Stimulated activated naive CD8-positive, alpha-beta T cell treated with anti-CD3 and anti-CD28 coated beads, Interleukin-15, amount 100 ng/mL, for 72 hours (primary cell): ENCODE results near the gene NRXN3.

Experiments
- ATAC-seq: fragments of 150-1000 bp; cut with Tn5 transposase; 2 replicates; pipeline ENCODE4 v1.10.0; 2021; ENCODE audit warnings: mild to moderate bottlenecking, moderate library complexity
- DNase-seq, 2 donors: peaks; one replicate each; pipeline ENCODE4 v3.0.0; 2021 to 2022
- H3K27ac Mint-ChIP-seq, 2 donors: one replicate each; pipeline ENCODE4 v1.8.0; 2022; ENCODE audit warnings: mild to moderate bottlenecking in 2 of 2, mixed read lengths in 2 of 2, moderate library complexity in 2 of 2
- H3K27me3 Mint-ChIP-seq: one replicate; pipeline ENCODE4 v1.8.0; 2022; ENCODE audit warnings: mixed read lengths
- H3K4me1 Mint-ChIP-seq: one replicate; pipeline ENCODE4 v1.8.0; 2022; ENCODE audit warnings: mild to moderate bottlenecking, mixed read lengths
- H3K4me3 Mint-ChIP-seq, 2 donors: one replicate each; pipeline ENCODE4 v1.8.0; 2022; ENCODE audit warnings: mild to moderate bottlenecking in 2 of 2, mixed read lengths in 2 of 2, moderate library complexity in 1 of 2
- H3K9me3 Mint-ChIP-seq, 2 donors: one replicate each; pipeline ENCODE4 v1.8.0; 2022; ENCODE audit warnings: mixed read lengths in 2 of 2

The NRXN3 gene

DNA sequence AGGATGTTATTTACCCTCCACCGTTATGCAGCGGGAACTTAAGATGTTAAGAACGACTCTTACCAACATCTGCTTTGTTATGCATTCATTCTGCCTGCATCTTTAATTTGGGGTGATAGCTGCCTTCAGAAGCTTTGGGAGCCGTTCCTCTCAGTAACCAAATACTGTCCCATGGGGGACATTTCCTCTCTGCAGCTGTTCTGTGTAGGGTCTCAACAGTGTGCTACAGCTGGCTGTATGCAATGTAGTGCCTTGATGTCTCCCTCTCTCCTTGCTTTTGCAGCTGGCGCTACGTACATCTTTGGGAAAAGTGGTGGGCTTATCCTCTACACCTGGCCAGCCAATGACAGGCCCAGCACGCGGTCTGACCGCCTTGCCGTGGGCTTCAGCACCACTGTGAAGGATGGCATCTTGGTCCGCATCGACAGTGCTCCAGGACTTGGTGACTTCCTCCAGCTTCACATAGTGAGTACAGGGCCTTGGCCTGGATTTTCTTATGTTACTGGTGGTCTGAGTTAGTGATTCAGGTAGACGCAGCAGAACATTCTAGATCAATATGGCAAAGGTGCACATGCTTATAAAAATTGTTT, 1296.9 kb downstream of the NRXN3 start:
- Mint-ChIP-seq H3K4me3 (no peak overlapping the region), H3K4me1 (no peaks in the 10 kb centered on the region), H3K27me3 (no peaks in the 10 kb centered on the region), H3K27ac (no peak overlapping the region), H3K9me3 (peaks cover 7 to 9% of the 10 kb centered on the region in 2 donors)
- DNase-seq (no peak), ATAC-seq (no peak)

DNA sequence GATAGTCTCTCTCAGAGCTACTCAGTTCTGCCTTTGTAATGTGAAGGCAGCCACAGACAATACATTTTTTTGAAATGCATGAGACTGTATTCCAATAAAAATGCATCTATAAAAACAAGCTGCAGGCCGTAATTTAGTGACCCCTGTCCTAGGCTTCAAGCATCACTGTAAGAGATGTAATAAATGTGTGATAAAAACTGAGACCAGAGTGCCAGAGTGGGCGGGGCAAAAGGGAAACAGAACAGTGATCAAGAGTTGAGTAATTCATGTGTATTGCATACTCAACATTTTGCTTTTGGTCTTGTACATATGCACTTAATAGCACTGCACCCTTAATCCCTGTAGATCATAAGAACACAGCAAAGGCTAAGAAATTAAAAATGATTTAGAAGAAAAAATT, 1297.7 kb downstream of the NRXN3 start:
- Mint-ChIP-seq H3K4me1 (no peaks in the 10 kb centered on the region), H3K4me3 (no peak overlapping the region), H3K27me3 (no peaks in the 10 kb centered on the region), H3K27ac (no peak overlapping the region), H3K9me3 (peaks cover 7 to 9% of the 10 kb centered on the region in 2 donors)
- ATAC-seq (no peak), DNase-seq (no peak)

DNA sequence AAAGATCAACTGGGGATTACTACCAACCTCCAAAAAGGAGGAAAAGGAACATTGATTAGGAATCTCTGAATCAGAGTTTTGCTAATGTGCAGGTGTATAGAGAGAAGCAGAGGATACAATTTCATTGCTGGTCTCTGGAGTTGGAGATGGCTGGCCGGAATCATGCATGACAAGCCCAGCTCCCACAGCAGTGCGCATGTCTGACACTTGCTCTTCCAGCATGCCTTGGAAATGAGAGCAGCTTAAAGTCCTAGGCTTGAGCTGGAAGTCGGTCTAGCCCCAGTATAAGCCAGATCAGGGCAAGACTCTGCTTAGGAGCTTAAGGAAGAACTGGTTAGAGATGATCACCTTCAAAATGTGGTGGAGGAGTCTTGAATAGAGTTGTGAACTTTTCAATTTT, 1298.3 kb downstream of the NRXN3 start:
- Mint-ChIP-seq H3K4me1 (no peaks in the 10 kb centered on the region), H3K4me3 (no peak overlapping the region), H3K27ac (no peak overlapping the region), H3K9me3 (peaks cover 7 to 9% of the 10 kb centered on the region in 2 donors), H3K27me3 (no peaks in the 10 kb centered on the region)
- no peak for DNase-seq
- no peak for ATAC-seq

DNA sequence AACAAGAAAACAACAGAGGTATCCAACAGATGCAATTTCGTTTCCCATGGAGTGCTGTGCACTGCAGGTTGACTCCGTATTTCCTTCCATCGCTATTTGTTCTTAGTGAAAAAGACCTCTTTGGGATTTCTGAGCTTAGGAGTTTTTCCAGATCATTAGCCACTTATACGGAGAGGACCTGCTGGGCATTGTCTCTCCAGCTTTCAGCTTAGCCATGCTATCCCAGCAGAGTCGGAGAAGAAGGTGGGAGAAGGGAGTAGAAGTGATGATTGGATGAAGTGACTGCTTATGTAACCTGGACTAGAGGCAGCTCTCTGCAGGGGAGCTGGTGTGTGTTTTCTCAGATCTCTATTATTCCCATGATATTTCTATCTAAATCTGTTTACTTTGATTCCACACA, 1303.5 kb downstream of the NRXN3 start:
- Mint-ChIP-seq H3K4me3 (no peak overlapping the region), H3K9me3 (peaks cover 0 to 9% of the 10 kb centered on the region in 2 donors), H3K27me3 (no peaks in the 10 kb centered on the region), H3K4me1 (no peaks in the 10 kb centered on the region), H3K27ac (no peak overlapping the region)
- DNase-seq, result no peak
- ATAC-seq, result no peak

DNA sequence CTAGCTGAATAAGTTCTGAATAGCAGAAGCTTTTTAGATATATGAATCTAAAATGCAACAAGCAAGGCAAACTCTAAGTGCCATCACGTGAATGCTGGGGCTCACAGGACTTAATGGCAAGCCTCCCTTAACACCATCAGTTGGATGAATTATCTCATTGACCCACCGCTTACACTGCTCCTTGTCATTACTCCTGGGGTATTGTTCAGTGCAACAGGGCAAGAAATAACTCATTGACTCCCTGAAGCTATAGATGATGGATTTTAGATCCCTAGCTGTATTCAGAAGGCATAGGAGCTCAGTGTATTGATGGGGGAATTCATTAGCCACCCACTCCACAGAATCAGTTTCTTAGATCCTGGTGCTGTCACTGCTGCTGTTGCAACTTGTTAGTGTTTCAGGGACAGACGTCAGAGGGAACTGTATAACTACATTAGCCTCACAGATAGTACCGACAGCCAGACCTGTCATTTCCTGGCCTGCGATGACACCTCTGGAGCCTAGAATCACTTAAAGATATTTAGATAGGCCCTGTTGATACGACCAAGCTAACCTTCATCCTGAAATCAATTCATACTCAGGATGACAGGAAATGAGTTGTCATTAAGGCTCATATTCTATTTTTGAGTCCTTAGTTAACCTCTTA, 1305.8 kb downstream of the NRXN3 start:
- ATAC-seq (no peak), DNase-seq (no peak)
- Mint-ChIP-seq H3K4me3 (no peak overlapping the region), H3K27ac (no peak overlapping the region), H3K27me3 (no peaks in the 10 kb centered on the region), H3K4me1 (no peaks in the 10 kb centered on the region), H3K9me3 (peaks cover 5 to 7% of the 10 kb centered on the region in 2 donors)

DNA sequence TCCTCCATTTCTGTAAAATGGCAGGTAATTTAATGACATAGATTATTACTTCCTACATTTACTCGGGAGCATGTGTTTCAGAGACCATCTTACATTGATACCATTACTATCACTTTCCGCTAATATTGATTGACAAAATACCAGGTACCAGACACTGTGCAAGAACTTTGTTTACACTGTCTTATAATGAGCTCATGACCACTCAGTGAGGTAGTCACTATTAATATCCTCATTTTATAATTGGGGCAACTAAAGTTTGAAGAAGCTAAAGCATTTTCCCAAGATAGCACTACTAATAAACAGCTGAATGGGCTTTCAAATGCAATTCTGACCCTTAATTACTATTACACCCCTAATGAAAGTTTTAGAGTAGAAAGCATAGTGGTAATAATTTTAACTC, 1306.4 kb downstream of the NRXN3 start:
- no peak overlapping the region for H3K27ac Mint-ChIP-seq
- ATAC-seq, result no peak
- peaks cover 7 to 13% of the 10 kb centered on the region in 2 donors for H3K9me3 Mint-ChIP-seq
- no peaks in the 10 kb centered on the region for H3K4me1 Mint-ChIP-seq
- no peaks in the 10 kb centered on the region for H3K27me3 Mint-ChIP-seq
- H3K4me3 Mint-ChIP-seq, result no peak overlapping the region
- DNase-seq, result no peak

DNA sequence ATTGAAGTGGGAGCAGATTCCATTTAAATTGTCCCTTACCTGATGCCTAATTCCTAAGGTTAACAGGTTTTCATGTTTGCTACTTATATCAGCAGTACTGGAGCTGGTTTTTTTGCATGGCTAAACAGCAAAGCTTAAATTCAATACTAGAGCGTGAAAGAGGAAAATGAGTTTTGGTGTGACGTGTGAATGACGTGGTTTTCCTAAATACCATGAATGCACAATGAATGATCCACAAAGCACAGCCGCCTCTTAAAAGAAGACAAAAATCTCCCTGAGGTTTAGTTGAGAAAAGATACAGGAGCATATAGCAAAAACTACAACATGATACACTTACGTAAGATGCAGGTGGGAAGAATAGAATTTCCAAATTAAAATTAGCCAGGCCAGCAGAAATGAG, 1310.0 kb downstream of the NRXN3 start:
- no peaks in the 10 kb centered on the region for H3K4me1 Mint-ChIP-seq
- DNase-seq (no peak), ATAC-seq (no peak)
- no peak overlapping the region for H3K4me3 Mint-ChIP-seq
- H3K27me3 Mint-ChIP-seq, result no peaks in the 10 kb centered on the region
- peaks cover 7 to 15% of the 10 kb centered on the region in 2 donors for H3K9me3 Mint-ChIP-seq
- H3K27ac Mint-ChIP-seq, result no peak overlapping the region

DNA sequence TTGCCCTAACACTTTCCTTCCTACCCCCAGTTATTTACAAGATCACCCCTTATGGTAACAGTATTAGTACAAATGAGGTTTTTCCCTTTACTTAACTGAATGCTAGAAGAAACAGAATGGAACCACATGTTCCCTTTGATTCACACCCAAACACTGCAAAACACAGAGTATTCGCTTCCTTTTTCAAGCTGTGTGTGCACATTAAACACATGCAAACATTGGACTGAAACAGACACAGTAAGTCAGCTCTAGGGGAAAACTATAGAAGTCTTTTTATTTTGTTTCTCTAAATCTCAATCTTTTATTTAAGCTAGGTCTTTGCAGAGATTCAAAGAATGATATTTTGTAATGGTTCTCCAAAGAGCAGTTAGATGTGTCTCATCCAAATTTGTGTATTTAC, 1312.7 kb downstream of the NRXN3 start:
- Mint-ChIP-seq H3K4me1 (no peaks in the 10 kb centered on the region), H3K27me3 (no peaks in the 10 kb centered on the region), H3K9me3 (peaks cover 7 to 15% of the 10 kb centered on the region in 2 donors), H3K4me3 (no peak overlapping the region), H3K27ac (no peak overlapping the region)
- no peak for DNase-seq
- ATAC-seq, result no peak

DNA sequence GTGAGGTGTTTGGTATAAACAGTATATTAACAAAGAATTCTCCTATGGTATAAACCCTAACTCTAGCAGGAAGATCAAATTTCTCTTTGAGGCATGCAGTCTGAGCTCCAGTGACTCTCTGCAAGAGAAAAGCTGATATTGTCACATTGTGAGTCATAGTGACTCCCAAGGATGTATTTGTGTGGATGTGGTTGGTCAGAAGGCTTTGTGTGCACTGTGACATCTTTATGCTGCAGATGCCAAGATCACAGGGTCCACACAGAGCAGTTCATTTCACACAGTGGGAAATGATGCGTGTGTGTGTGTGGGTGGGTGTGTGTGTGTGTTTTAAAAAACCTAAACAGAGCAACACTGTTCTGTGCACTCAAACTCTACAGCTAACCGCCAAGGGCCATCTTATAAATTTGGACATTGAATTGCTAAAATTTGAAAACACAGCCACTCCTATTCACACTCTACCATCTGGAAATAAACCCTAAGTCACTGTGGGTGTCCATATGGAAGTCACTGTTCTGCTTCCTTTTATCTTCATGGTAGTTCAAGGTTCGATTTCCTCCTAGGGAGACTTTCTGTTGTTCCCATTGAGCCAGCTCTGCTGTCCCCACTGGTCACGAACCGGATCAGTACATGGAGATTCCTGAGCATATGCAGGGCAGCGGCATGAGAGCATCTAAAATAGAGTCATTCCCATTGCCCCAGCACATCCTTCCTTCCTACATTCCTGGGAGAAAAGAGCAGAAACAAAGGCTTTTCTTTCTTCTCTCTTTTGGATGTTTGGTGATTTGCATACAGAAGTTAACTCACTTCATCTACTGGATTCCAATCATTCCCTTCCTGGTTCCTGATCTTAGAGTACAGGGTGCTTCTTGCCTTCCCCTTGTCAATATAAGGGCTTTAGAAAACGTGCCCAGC, 1313.6 kb downstream of the NRXN3 start:
- DNase-seq (no peak), ATAC-seq (no peak)
- Mint-ChIP-seq H3K27ac (no peak overlapping the region), H3K9me3 (peaks cover 12 to 22% of the 10 kb centered on the region in 2 donors), H3K4me1 (no peaks in the 10 kb centered on the region), H3K4me3 (no peak overlapping the region), H3K27me3 (no peaks in the 10 kb centered on the region)

DNA sequence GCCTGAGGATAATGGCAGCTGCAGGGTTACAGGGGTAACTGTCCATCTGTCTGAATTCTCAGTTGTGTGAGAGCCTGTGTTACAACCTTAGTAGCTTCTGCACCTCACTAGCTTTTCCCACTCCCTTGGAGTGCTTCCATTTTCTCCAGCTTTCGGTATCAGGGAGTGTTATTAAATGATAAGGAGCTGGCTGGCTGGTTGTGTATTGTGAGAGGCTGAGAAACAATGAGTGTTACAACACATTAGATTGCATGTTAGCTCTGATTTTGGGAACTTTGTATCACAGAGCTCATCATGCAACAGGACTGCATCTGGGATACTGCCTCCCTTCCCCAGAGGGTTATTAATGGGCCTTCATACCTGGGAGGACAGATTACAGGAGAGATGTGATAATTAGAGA, 1317.5 kb downstream of the NRXN3 start:
- Mint-ChIP-seq H3K4me1 (no peaks in the 10 kb centered on the region), H3K27me3 (no peaks in the 10 kb centered on the region), H3K27ac (no peak overlapping the region), H3K4me3 (no peak overlapping the region), H3K9me3 (peaks cover 6 to 14% of the 10 kb centered on the region in 2 donors)
- DNase-seq (no peak), ATAC-seq (no peak)

DNA sequence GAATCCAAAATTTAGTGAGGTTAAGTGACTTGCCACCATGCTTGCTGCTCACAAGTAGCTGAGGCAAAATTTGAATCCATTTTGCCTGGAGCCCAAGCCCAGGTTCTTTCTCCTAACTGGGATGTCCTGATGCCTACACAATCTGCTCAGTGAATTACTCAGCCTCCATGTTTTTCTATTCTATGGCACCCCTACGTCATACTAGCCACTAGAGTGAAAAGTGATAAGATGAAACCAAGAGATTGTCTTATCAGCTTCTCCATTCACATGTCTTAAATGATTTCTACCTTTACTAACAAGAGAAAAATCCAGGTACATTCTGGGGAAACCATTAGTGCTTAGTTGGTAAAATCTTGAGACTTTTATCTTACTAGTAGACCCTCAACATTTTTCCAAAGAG, 1321.0 kb downstream of the NRXN3 start:
- Mint-ChIP-seq H3K4me3 (no peak overlapping the region), H3K27ac (no peak overlapping the region), H3K27me3 (no peaks in the 10 kb centered on the region), H3K4me1 (no peaks in the 10 kb centered on the region), H3K9me3 (peaks cover 6 to 14% of the 10 kb centered on the region in 2 donors)
- no peak for ATAC-seq
- no peak for DNase-seq

DNA sequence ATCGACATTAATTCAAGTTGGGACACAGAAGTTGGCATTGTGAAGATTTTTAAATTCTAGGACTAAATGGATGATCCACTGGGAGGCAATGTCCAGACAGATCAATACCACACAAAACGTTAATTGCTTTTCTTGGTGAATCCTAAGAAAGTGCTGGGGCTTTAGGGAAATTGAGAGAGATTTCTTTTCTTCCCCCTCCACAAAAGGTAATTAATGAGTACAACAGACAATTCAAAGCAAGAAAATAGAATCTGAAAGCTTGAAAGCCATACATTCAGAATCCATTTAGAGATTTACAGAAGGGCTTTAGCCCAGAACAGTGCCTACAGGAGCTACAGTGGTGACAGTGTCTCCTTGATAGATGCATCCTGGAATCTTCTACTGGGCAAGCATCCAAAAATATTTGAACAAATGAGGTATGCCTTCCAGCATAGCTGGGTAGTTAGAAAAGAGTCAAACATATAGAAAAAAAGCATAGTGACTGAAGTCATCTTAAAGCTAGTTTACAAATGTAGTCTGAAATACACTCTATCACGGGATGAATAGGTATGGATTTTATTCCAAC, 1323.0 kb downstream of the NRXN3 start:
- Mint-ChIP-seq H3K27me3 (no peaks in the 10 kb centered on the region), H3K4me3 (no peak overlapping the region), H3K27ac (no peak overlapping the region), H3K9me3 (peaks cover 5 to 12% of the 10 kb centered on the region in 2 donors), H3K4me1 (no peaks in the 10 kb centered on the region)
- no peak for DNase-seq
- no peak for ATAC-seq

DNA sequence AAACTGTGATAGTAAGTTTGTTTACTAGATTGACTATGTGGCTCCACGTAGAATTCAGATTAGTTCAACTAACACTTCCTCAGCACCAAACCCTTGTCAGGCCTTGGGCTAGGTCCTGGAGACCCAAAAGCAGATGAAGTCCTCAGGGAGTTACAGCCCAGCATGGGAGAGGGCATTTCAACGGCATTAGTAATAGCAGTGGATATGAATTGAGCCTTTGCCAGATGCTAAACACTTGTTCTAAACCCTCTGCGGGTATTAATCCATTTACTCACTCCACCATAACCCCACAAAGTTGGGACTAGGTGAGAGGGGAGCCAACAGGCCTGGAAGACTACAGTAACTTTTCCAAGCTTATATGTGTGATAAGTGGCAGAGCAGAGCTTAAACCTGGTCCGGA, 1326.5 kb downstream of the NRXN3 start:
- peaks cover 0 to 13% of the 10 kb centered on the region in 2 donors for H3K9me3 Mint-ChIP-seq
- no peaks in the 10 kb centered on the region for H3K27me3 Mint-ChIP-seq
- no peak for DNase-seq
- no peak overlapping the region for H3K27ac Mint-ChIP-seq
- H3K4me3 Mint-ChIP-seq, result no peak overlapping the region
- no peak for ATAC-seq
- no peaks in the 10 kb centered on the region for H3K4me1 Mint-ChIP-seq

DNA sequence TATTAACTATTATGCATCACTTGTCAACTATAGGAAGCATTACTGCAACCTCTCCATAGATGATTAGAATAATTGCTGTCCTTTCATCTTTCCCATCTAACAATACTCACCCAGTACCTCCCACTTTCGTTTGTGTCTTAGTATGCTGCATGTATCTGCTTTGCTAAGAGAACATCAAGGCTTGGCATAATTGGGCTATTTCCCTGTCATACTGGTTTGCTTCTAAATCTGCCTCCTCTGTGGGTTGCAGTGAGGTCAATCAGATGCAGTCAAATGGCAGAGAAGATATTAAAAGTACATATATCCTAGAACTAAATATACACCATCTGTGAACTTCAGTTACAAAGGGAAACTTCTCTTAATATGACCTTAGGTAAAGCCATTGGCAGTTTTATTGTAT, 1330.3 kb downstream of the NRXN3 start:
- Mint-ChIP-seq H3K9me3 (peaks cover 0 to 13% of the 10 kb centered on the region in 2 donors), H3K27ac (no peak overlapping the region), H3K27me3 (no peaks in the 10 kb centered on the region), H3K4me3 (no peak overlapping the region), H3K4me1 (no peaks in the 10 kb centered on the region)
- ATAC-seq, result no peak
- no peak for DNase-seq

DNA sequence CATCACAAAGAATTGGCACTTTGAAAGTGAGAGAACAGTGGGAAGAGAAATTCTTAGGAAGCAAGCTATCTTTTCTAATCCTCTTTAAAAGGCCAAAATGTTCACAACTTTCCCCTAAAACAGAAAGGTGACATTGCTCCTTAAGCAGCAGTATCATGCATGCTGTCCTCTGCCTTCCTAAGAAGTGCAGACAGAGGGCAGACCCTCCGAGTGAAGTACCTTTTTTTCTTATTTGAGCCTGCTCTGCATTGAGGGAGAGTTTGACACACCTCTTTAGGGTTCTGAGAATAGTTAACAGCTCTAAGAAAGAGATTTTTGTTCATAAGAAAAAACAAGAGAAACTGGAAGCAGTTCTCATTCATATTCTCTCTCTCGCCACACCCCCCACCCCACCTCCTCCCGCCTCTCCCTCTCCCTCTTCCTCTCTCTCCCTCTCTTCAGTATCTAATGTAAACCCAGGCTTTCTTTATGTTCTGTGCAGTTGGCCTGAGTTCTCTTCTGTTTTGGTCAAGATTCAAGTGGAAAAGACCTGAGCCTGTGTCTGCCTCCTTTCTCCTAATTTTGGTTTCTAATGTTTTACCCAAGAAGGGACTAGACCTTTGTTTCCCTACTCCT, 1332.1 kb downstream of the NRXN3 start:
- H3K4me1 Mint-ChIP-seq, result no peaks in the 10 kb centered on the region
- no peak overlapping the region for H3K27ac Mint-ChIP-seq
- H3K27me3 Mint-ChIP-seq, result no peaks in the 10 kb centered on the region
- H3K9me3 Mint-ChIP-seq, result peaks cover 0 to 13% of the 10 kb centered on the region in 2 donors
- no peak overlapping the region for H3K4me3 Mint-ChIP-seq
- DNase-seq, result no peak
- ATAC-seq, result no peak
